GM19043 (cell line): ENCODE data around the gene CCDC88C.
"Not testable (repeated sequence)": the region's sequence is repeated elsewhere in the genome, so short reads cannot be mapped to it uniquely, and the experiment has no call there.

Experiments used
- ATAC-seq: cut with Tn5 transposase; IDR thresholded peaks from one replicate; pipeline ENCODE4 v1.9.1; 2021; ENCODE audit warnings: low read depth; ENCODE audit not compliant: unreplicated experiment

The CCDC88C gene

DNA sequence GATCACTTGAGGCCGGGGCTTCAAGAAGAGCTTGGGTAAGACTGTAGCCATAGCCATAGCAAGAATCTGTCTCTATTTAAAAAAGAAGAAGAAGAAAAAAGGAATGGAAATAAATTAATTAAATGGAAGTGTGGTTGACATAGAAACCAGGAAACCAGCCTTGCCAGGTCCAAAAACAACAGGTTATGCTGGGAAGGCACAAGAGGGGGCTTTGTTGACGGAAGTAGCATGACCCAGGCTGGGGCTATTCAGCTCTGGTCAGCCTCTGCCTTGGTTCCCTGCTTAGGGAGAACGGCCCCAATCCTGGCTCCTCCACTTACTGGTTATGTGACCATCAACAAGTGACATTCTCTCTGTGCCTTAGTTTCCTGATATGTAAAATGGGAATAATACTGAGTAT lies 158.7 kb downstream of the CCDC88C start:
- ATAC-seq = no peak

- no peak for ATAC-seq
Observed at GRCh38 chr14:91258011-91258618, 159.5 kb downstream of the CCDC88C start.

- ATAC-seq = no peak
Observed at GRCh38 chr14:91257328-91258010, 160.2 kb downstream of the CCDC88C start.

DNA sequence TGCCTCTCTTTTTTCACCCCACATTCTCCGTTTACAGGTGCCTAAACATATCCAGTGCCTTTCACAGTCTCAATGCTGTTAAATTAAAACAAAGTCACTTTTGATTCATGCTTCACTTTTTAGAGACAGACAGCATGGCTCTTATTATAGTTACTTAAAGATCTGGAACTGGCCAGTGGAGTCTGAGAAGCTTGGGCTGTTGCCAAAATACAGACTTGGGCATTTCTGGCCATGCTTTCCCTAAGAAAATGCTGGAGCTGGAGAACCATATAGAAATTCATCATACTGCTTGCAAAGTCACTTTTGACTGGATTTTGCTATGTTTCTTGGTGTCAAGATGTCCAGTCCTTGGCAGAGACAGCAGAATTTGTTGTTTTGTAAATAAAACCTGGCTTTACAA lies 161.0 kb downstream of the CCDC88C start:
- no peak for ATAC-seq

DNA sequence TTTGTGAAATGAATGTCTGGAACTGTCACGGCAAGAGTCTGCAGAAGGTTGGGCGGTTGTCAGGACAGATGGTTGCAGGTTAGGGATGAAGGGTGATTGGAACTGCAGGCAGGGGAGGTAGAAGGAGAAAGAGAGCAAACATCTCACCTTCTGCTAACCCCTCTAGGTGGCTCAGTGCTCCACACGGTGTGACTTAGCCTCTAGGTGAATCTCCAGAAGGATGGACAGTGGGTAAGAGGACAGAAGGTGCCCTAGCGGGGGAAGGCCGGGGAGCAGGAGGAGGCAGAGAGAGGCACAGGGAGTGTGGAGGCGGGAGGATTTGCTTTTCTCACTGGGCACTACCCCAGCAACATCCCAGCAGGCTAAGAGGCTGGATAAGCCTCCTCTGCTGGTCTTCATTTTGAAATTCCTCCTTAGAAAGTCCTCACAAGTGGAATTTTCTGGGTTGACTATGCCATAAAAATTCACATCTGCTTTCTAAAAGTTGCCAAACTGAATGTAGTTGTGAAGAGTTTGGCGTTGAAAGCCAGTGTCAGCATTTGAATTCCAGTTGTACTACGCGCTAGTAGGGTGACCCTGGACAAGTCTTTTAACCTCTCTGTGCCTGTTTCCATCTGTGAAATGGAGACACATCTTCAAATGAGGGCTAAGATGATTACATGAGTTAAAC lies 162.5 kb downstream of the CCDC88C start:
- ATAC-seq = no peak

DNA sequence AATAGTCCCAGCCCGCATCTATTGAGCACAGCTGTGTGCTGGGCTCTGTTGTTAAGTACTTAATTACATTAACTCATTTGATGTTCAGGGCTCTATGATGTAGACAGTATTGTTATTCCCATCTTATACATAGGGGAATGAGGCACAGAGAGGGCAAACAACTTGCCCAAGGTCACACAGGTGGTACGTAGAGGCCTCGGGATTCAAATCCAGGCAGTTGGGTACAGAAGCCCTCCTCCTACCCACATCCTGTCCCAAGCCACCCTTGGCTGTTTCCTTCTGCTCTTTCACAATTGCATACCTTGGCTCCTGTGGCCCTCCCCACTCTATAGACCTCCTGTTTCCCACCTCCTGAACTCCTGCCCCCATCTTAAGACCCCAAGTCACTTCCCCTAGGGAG lies 163.2 kb downstream of the CCDC88C start:
- no peak for ATAC-seq

- no peak for ATAC-seq
Observed at GRCh38 chr14:91253795-91254323, 163.8 kb downstream of the CCDC88C start.

DNA sequence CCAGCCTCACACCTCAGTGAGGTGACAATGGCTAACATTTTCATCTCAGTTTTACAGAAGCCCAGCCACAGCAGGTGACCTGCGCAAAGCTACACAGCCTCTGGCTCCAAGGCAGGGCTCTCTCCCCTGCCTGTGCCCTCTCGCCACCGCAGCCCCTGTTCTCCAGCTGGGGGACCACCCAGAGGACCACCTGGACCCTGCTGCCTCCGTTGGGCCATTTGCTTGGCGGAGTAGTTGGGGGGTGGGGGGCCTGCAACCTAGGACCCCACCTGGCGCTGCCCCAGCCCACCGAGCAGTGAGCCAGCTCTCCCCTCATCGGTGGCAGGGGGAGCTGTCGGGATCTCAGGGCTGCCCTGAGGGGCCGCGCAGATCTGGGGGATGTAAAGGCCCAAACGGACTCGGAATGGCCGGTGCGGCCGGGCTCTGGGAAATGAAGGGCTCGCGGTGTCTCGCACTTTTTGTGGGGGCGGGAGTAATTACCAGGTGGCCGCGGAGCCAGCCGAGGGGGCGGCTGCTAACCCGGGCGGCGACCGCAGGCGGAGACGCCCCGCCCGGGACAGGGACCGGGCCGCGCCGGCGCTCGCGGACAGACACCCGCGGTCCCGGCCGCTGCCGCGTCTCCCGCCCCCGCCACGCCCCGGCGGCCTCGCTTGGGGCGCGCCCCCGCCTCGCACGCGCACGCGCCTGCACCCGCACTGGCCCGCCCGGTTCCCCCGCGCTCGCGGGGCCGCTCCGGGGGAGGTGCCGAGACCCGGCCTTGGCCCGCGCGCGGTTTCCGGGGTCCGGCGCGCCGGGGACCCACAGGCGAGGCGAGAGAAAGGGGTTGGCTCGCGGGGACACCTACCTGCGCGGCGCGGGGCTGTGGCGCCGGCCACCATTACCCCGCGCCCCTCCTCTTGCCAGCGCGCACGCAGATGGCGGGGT lies 164.5 kb downstream of the CCDC88C start:
- ATAC-seq = no peak

DNA sequence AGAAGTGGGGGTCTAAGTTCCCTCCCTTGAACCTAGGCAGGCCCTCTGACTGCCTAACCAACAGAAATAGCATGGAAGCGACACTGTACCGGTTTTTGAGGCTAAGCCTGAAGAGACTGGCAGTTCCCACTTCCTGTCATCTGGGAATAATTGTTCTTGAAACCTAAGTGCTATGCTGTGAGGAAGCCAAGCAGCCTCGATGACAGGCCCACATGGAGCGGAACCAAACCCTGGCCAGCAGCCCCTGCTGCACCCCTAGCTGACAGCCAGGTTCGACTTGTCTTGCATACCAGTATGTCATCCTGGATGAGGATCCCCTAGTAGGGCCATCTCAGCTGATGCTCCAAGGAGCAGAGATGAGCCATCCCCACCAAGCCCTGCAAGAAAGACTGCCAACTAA lies 166.7 kb downstream of the CCDC88C start:
- no peak for ATAC-seq

GRCh38 chr14:91249841-91250616 lies 167.6 kb downstream of the CCDC88C start:
- peak; percentile 82 for ATAC-seq

- ATAC-seq = no peak
Observed at GRCh38 chr14:91246051-91246852, 171.4 kb downstream of the CCDC88C start.

DNA sequence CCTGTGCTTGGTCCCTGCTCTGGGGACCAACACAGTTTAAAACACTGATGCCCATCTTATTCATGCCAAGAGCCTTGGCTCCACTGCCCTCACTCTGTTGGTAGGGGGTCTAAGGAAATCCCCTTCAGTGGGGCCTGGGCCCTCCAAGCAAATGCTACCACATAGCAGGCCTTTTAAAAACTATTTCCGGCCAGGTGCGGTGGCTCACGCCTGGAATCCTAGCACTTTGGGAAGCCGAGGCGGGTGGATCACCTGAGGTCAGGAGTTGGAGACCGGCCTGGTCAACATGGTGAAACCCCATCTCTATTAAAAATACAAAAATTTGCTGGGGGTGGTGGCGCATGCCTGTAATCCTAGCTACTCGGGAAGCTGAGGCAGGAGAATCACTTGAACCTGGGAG lies 172.0 kb downstream of the CCDC88C start:
- ATAC-seq = not testable (repeated sequence)

DNA sequence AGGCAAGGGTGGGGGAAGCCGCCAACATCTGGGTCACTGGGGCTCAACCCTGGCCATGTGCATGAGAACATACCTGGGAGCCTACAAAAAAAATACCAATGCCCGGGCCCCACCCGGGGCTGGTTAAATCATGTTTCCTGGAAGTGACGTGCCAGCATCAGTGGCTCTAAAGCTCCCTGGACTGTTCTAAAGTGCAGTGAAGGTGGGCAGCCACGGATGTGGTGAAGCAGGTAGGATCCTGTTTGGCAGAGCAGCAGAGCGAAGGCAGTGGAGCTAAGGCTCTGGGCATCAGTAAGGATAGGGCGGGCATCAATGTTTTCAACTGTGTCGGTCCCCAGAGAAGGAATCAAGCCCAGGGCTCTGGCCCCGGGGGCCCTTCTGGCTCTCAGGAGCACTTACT lies 172.6 kb downstream of the CCDC88C start:
- ATAC-seq = no peak

GRCh38 chr14:91244501-91244901 lies 173.1 kb downstream of the CCDC88C start, which contains the start of gene GPR68:
Gene GPR68 (minus strand): TSS chr14:91244704. CDS start chr14:91235050, 9,654 bp downstream.
- no peak for ATAC-seq

- no peak for ATAC-seq
Observed at GRCh38 chr14:91243074-91243471, 174.5 kb downstream of the CCDC88C start.

- ATAC-seq = no peak
Observed at GRCh38 chr14:91242635-91243034, 175.0 kb downstream of the CCDC88C start.

- ATAC-seq = peak; percentile 58
Observed at GRCh38 chr14:91241863-91242262, 175.8 kb downstream of the CCDC88C start.

DNA sequence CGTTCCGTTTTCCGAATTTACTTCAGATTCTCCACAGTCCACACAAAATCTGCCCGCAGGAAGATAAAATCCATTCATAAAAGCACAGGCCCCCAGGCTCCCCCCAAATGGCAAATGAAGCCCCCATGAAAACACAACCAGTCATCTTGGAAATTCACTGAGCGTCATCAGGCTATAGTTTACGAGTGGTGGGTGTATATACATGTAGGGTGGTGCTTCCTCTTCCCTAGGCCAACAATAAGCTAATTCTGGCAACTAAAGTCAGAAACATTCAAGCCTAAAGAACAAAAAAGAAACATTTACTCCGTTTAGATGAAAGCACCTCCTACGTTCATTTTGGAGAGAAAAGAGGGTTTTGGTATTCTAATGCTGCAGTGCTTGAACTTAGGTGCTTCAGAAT lies 179.0 kb downstream of the CCDC88C start:
- ATAC-seq = no peak

GRCh38 chr14:91238085-91238484 lies 179.5 kb downstream of the CCDC88C start:
- ATAC-seq = no peak
